K562 (cell line): ENCODE measurements around the gene SET. TPM values are rescaled to one million over a fixed set of nuclear protein-coding genes. Genes with fewer than 3 reads are reported as not detected.
A peak's percentile ranks its signal among the peaks of the same experiment; 100 is the strongest.

ENCODE experiments used
- BHLHE40 ChIP-seq: IDR thresholded peaks from 2 replicates; pipeline ENCODE4 v1.6.1; 2011; ENCODE audit warnings: low read length, improper control_type of control experiment
- BMI1 ChIP-seq: fragments of 150-350 bp; IDR thresholded peaks from 2 replicates; pipeline ENCODE4 v1.6.1; 2014; ENCODE audit warnings: low read length
- HMGN3 ChIP-seq: IDR thresholded peaks from 2 replicates; pipeline ENCODE4 v1.6.1; 2011; ENCODE audit warnings: borderline replicate concordance, low read depth, mild to moderate bottlenecking, mixed read lengths, low read length; ENCODE audit not compliant: insufficient read length; ENCODE audit errors: extremely low read depth
- HSF4 ChIP-seq: fragments of 250-450 bp; sonication (Bioruptor Pico); IDR thresholded peaks from 2 replicates; pipeline ENCODE4 v2.1.2; 2022; ENCODE audit warnings: mild to moderate bottlenecking, moderate library complexity, borderline replicate concordance
- ILK ChIP-seq: fragments of 450-650 bp; IDR thresholded peaks from 2 replicates; pipeline ENCODE4 v1.6.1; 2016; ENCODE audit warnings: missing genetic modification characterization, low read depth, mild to moderate bottlenecking, missing compliant biosample characterization, moderate library complexity, borderline replicate concordance
- MAFF ChIP-seq: IDR thresholded peaks from 2 replicates; pipeline ENCODE4 v1.6.1; 2012; ENCODE audit warnings: low read length, improper control_type of control experiment
- MTA2 ChIP-seq: fragments of 450-650 bp; IDR thresholded peaks from 2 replicates; pipeline ENCODE4 v1.6.1; 2016; ENCODE audit warnings: low read depth
- PRPF4 ChIP-seq: fragments of 200-400 bp; formaldehyde crosslinking; IDR thresholded peaks from one replicate; pipeline ENCODE4 v1.6.1; 2017; ENCODE audit warnings: low read length, low read depth, mild to moderate bottlenecking; ENCODE audit not compliant: insufficient read depth, poor library complexity, severe bottlenecking
- RBM22 ChIP-seq: fragments of 200-400 bp; formaldehyde crosslinking; IDR thresholded peaks from 2 replicates; pipeline ENCODE4 v1.6.1; 2018; ENCODE audit warnings: low read length, low read depth; ENCODE audit not compliant: poor library complexity, severe bottlenecking
- RBM25 ChIP-seq: fragments of 200-400 bp; formaldehyde crosslinking; IDR thresholded peaks from 2 replicates; pipeline ENCODE4 v1.6.1; 2018; ENCODE audit warnings: low read length, low read depth, moderate library complexity; ENCODE audit not compliant: severe bottlenecking
- TAF7 ChIP-seq: fragments of 450-650 bp; IDR thresholded peaks from 2 replicates; pipeline ENCODE4 v1.6.1; 2016; ENCODE audit warnings: missing genetic modification characterization, missing compliant biosample characterization
- ZC3H8 ChIP-seq: fragments of 450-650 bp; IDR thresholded peaks from 2 replicates; pipeline ENCODE4 v1.6.1; 2017
- ZNF146 ChIP-seq: IDR thresholded peaks from one replicate; pipeline ENCODE4 v1.6.1; 2018; ENCODE audit warnings: missing compliant biosample characterization; ENCODE audit not compliant: unreplicated experiment
- ZNF23 ChIP-seq: fragments of 250-450 bp; sonication (Bioruptor Pico); IDR thresholded peaks from 2 replicates; pipeline ENCODE4 v1.4.0; 2020; ENCODE audit warnings: mild to moderate bottlenecking
- ZNF274 ChIP-seq: IDR thresholded peaks from 2 replicates; pipeline ENCODE4 v1.6.1; 2011; ENCODE audit warnings: low read depth, mild to moderate bottlenecking, low read length, moderate library complexity, borderline replicate concordance
- ZNF507 ChIP-seq: conservative IDR thresholded peaks from 2 replicates; pipeline ENCODE4 v1.6.1; 2017; ENCODE audit warnings: missing genetic modification characterization, missing compliant biosample characterization
- polyA plus RNA-seq, 8 experiments: library from polyadenylated mRNA; depleted of rRNA in 4 of 8; stranded (reverse) in 5 of 8; unstranded in 3 of 8; fragments of >200 nt; fragmentation: Nextera tagmentation in 2 of 8; fragmentation: Illumina TruSeq in 1 of 8; extraction: Ambion mirVana in 2 of 8; extraction: Trizol in 1 of 8; gene quantifications; 2 replicates each; pipeline versions ENCODE4 v1.2.1 to v1.2.3, GENCODE V29; 2011 to 2014; ENCODE audit warnings: inconsistent platforms in 1 of 8, missing spikeins in 1 of 8
- total RNA-seq, 7 experiments: library from RNA; depleted of rRNA in 6 of 7; stranded (reverse); fragments of >200 nt in 6 of 7; fragmentation: Illumina TruSeq in 2 of 7; extraction: Trizol in 2 of 7; gene quantifications; 2 replicates each; pipeline versions ENCODE4 v1.2.1 to v1.2.3, GENCODE V29; 2011 to 2021; ENCODE audit warnings: low replicate concordance in 1 of 7
- TF ChIP-seq, protein P1 (sequence below), 3 experiments: fragments of 200-800 bp in 1 of 3; sonication (Bioruptor generic) in 1 of 3; sonication (generic) in 1 of 3; formaldehyde crosslinking in 1 of 3; IDR thresholded peaks; 2 replicates each; pipeline versions ENCODE4 v1.6.1 to v1.8.0; 2016 to 2022; ENCODE audit warnings: mild to moderate bottlenecking in 2 of 3, missing compliant biosample characterization in 2 of 3, missing genetic modification characterization in 2 of 3, missing genetic modification reagents in 1 of 3
- TF ChIP-seq, protein P2 (sequence below), 2 experiments: fragments of 250-450 bp in 1 of 2; fragments of 450-650 bp in 1 of 2; sonication (Bioruptor Pico) in 1 of 2; IDR thresholded peaks; 2 replicates each; pipeline versions ENCODE4 v1.6.1 to v1.8.0; 2016 to 2021; ENCODE audit warnings: mild to moderate bottlenecking in 2 of 2, moderate library complexity in 2 of 2, missing compliant biosample characterization in 1 of 2, missing genetic modification characterization in 1 of 2
- TF ChIP-seq, protein P3 (sequence below): fragments of 450-650 bp; formaldehyde crosslinking; IDR thresholded peaks from 2 replicates; pipeline ENCODE4 v1.4.0; 2020; ENCODE audit warnings: mild to moderate bottlenecking
- TF ChIP-seq, protein P4 (sequence below): fragments of 450-650 bp; IDR thresholded peaks from 2 replicates; pipeline ENCODE4 v1.6.1; 2016; ENCODE audit warnings: low read depth, mild to moderate bottlenecking, moderate library complexity
- TF ChIP-seq, protein P5 (sequence below): fragments of 450-650 bp; IDR thresholded peaks from one replicate; pipeline ENCODE4 v1.6.1; 2018; ENCODE audit warnings: mild to moderate bottlenecking, moderate library complexity; ENCODE audit not compliant: partially characterized antibody
- TF ChIP-seq, protein P6 (sequence below): fragments of 250-450 bp; sonication (Bioruptor Pico); IDR thresholded peaks from 2 replicates; pipeline ENCODE4 v1.4.0; 2020; ENCODE audit warnings: mild to moderate bottlenecking, moderate library complexity

The SET gene
- total and polyA plus RNA-seq, 9 of the 15 experiments (the other 6 are each of a cell fraction or from before 2014, with no cell fraction given): 404 to 1,447 (median 907) TPM

DNA sequence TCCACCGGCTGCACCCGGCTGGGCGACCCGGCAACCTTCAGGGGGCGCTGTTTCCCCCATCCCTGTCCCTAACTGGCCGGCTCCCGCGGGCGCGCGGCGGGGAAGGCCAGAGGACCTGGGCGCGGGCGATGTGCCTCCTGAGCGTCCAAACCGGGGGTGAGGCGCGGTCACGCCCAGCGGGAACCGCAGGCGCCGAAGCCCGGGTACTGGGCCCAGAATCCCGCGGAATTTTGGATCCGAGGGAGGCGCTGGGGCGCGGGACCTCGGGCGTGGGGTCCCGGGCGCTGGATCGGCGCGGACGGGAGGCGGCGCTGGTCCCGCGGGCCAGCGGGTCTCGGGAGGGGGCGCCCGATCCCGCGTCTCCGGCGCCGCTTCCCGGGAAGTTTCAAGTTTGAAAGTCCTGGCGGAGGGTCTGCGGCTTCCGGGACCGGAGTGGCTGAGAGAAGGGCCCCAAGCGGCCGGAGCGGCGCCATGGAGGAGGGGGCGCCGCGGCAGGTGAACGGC, 13.5 kb downstream of the SET start, which contains the start of gene PKN3 (continued):
- TF ChIP-seq, protein P1, sequence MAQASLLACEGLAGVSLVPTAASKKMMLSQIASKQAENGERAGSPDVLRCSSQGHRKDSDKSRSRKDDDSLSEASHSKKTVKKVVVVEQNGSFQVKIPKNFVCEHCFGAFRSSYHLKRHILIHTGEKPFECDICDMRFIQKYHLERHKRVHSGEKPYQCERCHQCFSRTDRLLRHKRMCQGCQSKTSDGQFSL (CRISPR knock-in tag; IDR thresholded peaks at IDR 0.05): no peak
- TF ChIP-seq, protein P1 (tag; IDR thresholded peaks at IDR 0.05): no peak
- no peak for TF ChIP-seq ZNF274
- TF ChIP-seq, protein P2, sequence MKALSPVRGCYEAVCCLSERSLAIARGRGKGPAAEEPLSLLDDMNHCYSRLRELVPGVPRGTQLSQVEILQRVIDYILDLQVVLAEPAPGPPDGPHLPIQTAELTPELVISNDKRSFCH (CRISPR knock-in tag; IDR thresholded peaks at IDR 0.05): no peak
- TF ChIP-seq, protein P2 (tag; IDR thresholded peaks at IDR 0.05): no peak
- TF ChIP-seq, protein P3, sequence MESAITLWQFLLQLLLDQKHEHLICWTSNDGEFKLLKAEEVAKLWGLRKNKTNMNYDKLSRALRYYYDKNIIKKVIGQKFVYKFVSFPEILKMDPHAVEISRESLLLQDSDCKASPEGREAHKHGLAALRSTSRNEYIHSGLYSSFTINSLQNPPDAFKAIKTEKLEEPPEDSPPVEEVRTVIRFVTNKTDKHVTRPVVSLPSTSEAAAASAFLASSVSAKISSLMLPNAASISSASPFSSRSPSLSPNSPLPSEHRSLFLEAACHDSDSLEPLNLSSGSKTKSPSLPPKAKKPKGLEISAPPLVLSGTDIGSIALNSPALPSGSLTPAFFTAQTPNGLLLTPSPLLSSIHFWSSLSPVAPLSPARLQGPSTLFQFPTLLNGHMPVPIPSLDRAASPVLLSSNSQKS (CRISPR knock-in tag): no peak
- TF ChIP-seq MAFF: no peak
- TF ChIP-seq BHLHE40: no peak
- no peak for TF ChIP-seq MTA2
- no peak for TF ChIP-seq TAF7 (tag)
- TF ChIP-seq ZC3H8: no peak
- peak; percentile 40 for TF ChIP-seq RBM22
- TF ChIP-seq HSF4 (CRISPR knock-in tag): no peak
- TF ChIP-seq ZNF23 (CRISPR knock-in tag): no peak
- no peak for TF ChIP-seq ZNF146 (CRISPR knock-in tag)
- TF ChIP-seq, protein P4, sequence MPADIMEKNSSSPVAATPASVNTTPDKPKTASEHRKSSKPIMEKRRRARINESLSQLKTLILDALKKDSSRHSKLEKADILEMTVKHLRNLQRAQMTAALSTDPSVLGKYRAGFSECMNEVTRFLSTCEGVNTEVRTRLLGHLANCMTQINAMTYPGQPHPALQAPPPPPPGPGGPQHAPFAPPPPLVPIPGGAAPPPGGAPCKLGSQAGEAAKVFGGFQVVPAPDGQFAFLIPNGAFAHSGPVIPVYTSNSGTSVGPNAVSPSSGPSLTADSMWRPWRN: no peak
- TF ChIP-seq, protein P5, sequence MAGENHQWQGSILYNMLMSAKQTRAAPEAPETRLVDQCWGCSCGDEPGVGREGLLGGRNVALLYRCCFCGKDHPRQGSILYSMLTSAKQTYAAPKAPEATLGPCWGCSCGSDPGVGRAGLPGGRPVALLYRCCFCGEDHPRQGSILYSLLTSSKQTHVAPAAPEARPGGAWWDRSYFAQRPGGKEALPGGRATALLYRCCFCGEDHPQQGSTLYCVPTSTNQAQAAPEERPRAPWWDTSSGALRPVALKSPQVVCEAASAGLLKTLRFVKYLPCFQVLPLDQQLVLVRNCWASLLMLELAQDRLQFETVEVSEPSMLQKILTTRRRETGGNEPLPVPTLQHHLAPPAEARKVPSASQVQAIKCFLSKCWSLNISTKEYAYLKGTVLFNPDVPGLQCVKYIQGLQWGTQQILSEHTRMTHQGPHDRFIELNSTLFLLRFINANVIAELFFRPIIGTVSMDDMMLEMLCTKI: no peak
- TF ChIP-seq ZNF507: no peak
- no peak for TF ChIP-seq PRPF4
- no peak for TF ChIP-seq BMI1
- TF ChIP-seq HMGN3: peak; percentile 81
- TF ChIP-seq, protein P6, sequence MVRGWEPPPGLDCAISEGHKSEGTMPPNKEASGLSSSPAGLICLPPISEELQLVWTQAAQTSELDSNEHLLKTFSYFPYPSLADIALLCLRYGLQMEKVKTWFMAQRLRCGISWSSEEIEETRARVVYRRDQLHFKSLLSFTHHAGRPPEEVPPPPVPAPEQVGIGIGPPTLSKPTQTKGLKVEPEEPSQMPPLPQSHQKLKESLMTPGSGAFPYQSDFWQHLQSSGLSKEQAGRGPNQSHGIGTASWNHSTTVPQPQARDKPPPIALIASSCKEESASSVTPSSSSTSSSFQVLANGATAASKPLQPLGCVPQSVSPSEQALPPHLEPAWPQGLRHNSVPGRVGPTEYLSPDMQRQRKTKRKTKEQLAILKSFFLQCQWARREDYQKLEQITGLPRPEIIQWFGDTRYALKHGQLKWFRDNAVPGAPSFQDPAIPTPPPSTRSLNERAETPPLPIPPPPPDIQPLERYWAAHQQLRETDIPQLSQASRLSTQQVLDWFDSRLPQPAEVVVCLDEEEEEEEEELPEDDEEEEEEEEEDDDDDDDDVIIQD: no peak
- TF ChIP-seq ILK (tag): no peak
- no peak for TF ChIP-seq RBM25
